Measurements from ENCODE around the gene IPO13. TPM values are rescaled to one million over a fixed set of nuclear protein-coding genes. Genes with fewer than 3 reads are reported as not detected.

Gene IPO13
- total and polyA plus RNA-seq, 3 donors from 2014 or later = 67.3 to 138 (median 77.0) TPM

DNA sequence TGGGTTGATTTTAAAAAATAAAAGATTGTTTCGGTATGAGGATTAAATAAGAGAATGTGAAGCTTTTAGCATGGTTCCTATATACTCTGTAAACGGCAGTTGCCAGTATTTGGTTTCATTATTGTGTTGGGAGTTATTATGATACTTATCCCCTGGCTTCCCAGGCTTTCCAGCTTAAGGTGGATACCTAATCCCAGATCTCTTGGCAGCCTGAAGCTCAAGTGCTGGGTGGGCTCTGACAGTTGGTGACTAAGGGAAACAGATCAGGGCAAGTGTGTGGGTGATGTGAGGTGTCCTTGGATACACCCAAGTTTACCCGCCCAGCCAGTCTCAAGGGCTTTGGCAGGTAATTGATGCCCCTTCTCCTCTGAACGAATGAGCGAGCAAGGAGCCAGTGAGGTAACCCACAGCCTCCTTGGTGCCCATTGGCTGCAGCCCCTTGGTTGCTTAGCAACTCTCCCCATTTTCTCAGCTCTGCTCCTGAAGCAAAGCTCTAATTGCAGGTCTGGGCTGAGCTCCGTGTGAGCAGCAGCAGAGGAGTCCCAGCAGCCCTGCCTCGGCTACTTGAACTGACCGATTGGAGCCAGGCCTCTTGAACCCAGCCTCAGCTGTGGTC lies 6.1 kb downstream of the IPO13 start:
- TF ChIP-seq POLR2A (IDR thresholded peaks at IDR 0.05) = no peak
- TF ChIP-seq, protein P1, sequence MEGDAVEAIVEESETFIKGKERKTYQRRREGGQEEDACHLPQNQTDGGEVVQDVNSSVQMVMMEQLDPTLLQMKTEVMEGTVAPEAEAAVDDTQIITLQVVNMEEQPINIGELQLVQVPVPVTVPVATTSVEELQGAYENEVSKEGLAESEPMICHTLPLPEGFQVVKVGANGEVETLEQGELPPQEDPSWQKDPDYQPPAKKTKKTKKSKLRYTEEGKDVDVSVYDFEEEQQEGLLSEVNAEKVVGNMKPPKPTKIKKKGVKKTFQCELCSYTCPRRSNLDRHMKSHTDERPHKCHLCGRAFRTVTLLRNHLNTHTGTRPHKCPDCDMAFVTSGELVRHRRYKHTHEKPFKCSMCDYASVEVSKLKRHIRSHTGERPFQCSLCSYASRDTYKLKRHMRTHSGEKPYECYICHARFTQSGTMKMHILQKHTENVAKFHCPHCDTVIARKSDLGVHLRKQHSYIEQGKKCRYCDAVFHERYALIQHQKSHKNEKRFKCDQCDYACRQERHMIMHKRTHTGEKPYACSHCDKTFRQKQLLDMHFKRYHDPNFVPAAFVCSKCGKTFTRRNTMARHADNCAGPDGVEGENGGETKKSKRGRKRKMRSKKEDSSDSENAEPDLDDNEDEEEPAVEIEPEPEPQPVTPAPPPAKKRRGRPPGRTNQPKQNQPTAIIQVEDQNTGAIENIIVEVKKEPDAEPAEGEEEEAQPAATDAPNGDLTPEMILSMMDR (IDR thresholded peaks at IDR 0.05) = no peak
- Histone ChIP-seq H3K27me3 (no peaks in the 10 kb centered on the region), H3K27ac (no peak overlapping the region), H3K9me3 (no peaks in the 10 kb centered on the region), H3K4me1 (peaks cover 8% of the 10 kb centered on the region), H3K4me3 (no peak overlapping the region), H3K36me3 (ENCODE audit: low read depth, missing control alignments) (no peaks in the 10 kb centered on the region)
- no peak for DNase-seq
- intact Hi-C loops (cut with DNase I; ENCODE audit: low total_unique reads) = no loop called here
- 66 to 73% methylated on average over 8 of the region's 8 CpGs for WGBS, 2 donors

DNA sequence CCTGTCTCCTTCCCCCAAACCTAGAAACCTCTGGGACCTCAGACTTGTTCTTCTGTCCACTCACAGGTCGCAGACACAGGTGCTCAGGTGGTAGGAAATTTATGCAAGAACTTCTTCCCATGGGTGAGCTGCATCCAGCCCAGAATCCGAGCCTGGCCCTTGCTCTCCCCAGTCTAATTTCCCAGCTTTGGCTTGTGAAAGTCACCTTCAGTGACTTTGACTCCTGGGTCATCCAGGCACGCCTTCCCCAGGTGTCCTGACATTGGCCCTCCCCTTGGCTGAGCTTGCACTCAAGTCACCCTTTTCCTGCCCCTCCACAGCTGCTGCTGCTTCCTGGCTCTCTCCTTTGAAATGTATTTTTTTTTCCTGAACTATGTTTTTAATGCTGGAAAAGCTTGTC lies 6.6 kb downstream of the IPO13 start:
- Histone ChIP-seq H3K4me3 (no peak overlapping the region), H3K36me3 (ENCODE audit: low read depth, missing control alignments) (no peaks in the 10 kb centered on the region), H3K4me1 (peaks cover 3% of the 10 kb centered on the region), H3K9me3 (no peaks in the 10 kb centered on the region), H3K27ac (no peak overlapping the region), H3K27me3 (no peaks in the 10 kb centered on the region)
- 65 to 73% methylated on average over 3 of the region's 3 CpGs for WGBS, 2 donors
- intact Hi-C loops (cut with DNase I; ENCODE audit: low total_unique reads) = no loop called here
- no peak for DNase-seq
- TF ChIP-seq, protein P1 (IDR thresholded peaks at IDR 0.05) = no peak
- TF ChIP-seq POLR2A (IDR thresholded peaks at IDR 0.05) = no peak

- DNase-seq = no peak
- WGBS, 2 donors = 63 to 67% methylated on average over 5 of the region's 5 CpGs
- no peaks in the 10 kb centered on the region for H3K9me3 ChIP-seq
- TF ChIP-seq, protein P1 (IDR thresholded peaks at IDR 0.05) = no peak
- TF ChIP-seq POLR2A (IDR thresholded peaks at IDR 0.05) = no peak
- H3K4me3 ChIP-seq = no peak overlapping the region
- intact Hi-C loops (cut with DNase I; ENCODE audit: low total_unique reads) = no loop called here
- H3K36me3 ChIP-seq (ENCODE audit: low read depth, missing control alignments) = no peaks in the 10 kb centered on the region
- no peaks in the 10 kb centered on the region for H3K27me3 ChIP-seq
- H3K4me1 ChIP-seq = no peaks in the 10 kb centered on the region
- no peak overlapping the region for H3K27ac ChIP-seq
These were observed 7.3 kb downstream of the IPO13 start for GRCh38 chr1:43954036-43954435.

GRCh38 chr1:43956234-43956633 lies 9.5 kb downstream of the IPO13 start:
- no peaks in the 10 kb centered on the region for H3K27me3 ChIP-seq
- WGBS, 2 donors = 87 to 97% methylated on average over 4 to 8 of the region's 8 CpGs
- H3K36me3 ChIP-seq (ENCODE audit: low read depth, missing control alignments) = no peaks in the 10 kb centered on the region

More at GRCh38 chr1:43956234-43956633, 9.5 kb downstream of the IPO13 start:
- no peaks in the 10 kb centered on the region for H3K4me1 ChIP-seq
- TF ChIP-seq, protein P1 (IDR thresholded peaks at IDR 0.05) = no peak
- no peak for TF ChIP-seq POLR2A (IDR thresholded peaks at IDR 0.05)
- no peak overlapping the region for H3K27ac ChIP-seq
- no peak overlapping the region for H3K4me3 ChIP-seq
- intact Hi-C loops (cut with DNase I; ENCODE audit: low total_unique reads) = no loop called here
- no peak for DNase-seq
- H3K9me3 ChIP-seq = no peaks in the 10 kb centered on the region
